Osteocyte (in vitro differentiated cells): Measurements from ENCODE around the gene C1QTNF9. TPM values are rescaled to one million over a fixed set of nuclear protein-coding genes. Genes with fewer than 3 reads are reported as not detected.

Experiments used
- DNase-seq: peaks from one replicate; pipeline ENCODE4 v3.0.0; 2021; ENCODE audit warnings: mixed read lengths; ENCODE audit not compliant: unreplicated experiment; ENCODE audit errors: extremely low spot score
- H3K27ac Mint-ChIP-seq: one replicate; pipeline ENCODE4 v1.8.0; 2021; ENCODE audit warnings: mild to moderate bottlenecking, mixed read lengths; ENCODE audit not compliant: unreplicated experiment
- H3K27me3 Mint-ChIP-seq: one replicate; pipeline ENCODE4 v1.8.0; 2021; ENCODE audit warnings: mixed read lengths; ENCODE audit not compliant: unreplicated experiment
- H3K36me3 Mint-ChIP-seq: one replicate; pipeline ENCODE4 v1.8.0; 2021; ENCODE audit warnings: mixed read lengths; ENCODE audit not compliant: unreplicated experiment
- H3K4me1 Mint-ChIP-seq: one replicate; pipeline ENCODE4 v1.8.0; 2021; ENCODE audit warnings: mixed read lengths; ENCODE audit not compliant: unreplicated experiment
- H3K4me3 Mint-ChIP-seq: one replicate; pipeline ENCODE4 v1.8.0; 2021; ENCODE audit warnings: mild to moderate bottlenecking, moderate library complexity, mixed read lengths; ENCODE audit not compliant: unreplicated experiment
- H3K9me3 Mint-ChIP-seq: one replicate; pipeline ENCODE4 v1.8.0; 2021; ENCODE audit warnings: mixed read lengths; ENCODE audit not compliant: unreplicated experiment
- CTCF ChIP-seq: fragments of 200-600 bp; sonication (generic); IDR thresholded peaks from 2 replicates; pipeline ENCODE4 v1.5.0; 2021; ENCODE audit warnings: antibody characterized with exemption, mild to moderate bottlenecking, moderate library complexity
- total RNA-seq: library from RNA; stranded (reverse); gene quantifications from 2 replicates; pipeline ENCODE4 v1.2.1, GENCODE V29; 2021

C1QTNF9 gene
- total RNA-seq, 1 donor from 2014 or later = not detected

GRCh38 chr13:24271601-24272451, 37.6 kb upstream of the C1QTNF9 start:
- Mint-ChIP-seq H3K4me3 (peak overlapping the region; percentile 71), H3K36me3 (no peaks in the 10 kb centered on the region), H3K27me3 (no peaks in the 10 kb centered on the region), H3K9me3 (no peaks in the 10 kb centered on the region), H3K4me1 (peaks cover 36% of the 10 kb centered on the region), H3K27ac (peak overlapping the region; percentile 93)
- DNase-seq = no peak
- no peak for TF ChIP-seq CTCF

- peak overlapping the region; percentile 93 for H3K27ac Mint-ChIP-seq
- H3K9me3 Mint-ChIP-seq = no peaks in the 10 kb centered on the region
- no peak for DNase-seq
- no peak for TF ChIP-seq CTCF
- H3K27me3 Mint-ChIP-seq = no peaks in the 10 kb centered on the region
- H3K36me3 Mint-ChIP-seq = no peaks in the 10 kb centered on the region
- peak overlapping the region; percentile 71 for H3K4me3 Mint-ChIP-seq
- H3K4me1 Mint-ChIP-seq = peaks cover 36% of the 10 kb centered on the region
Observed at GRCh38 chr13:24272452-24273161, 36.8 kb upstream of the C1QTNF9 start.

GRCh38 chr13:24273926-24274325, 35.5 kb upstream of the C1QTNF9 start:
- DNase-seq = peak; percentile 30
- Mint-ChIP-seq H3K27ac (no peak overlapping the region), H3K36me3 (no peaks in the 10 kb centered on the region), H3K27me3 (no peaks in the 10 kb centered on the region), H3K9me3 (no peaks in the 10 kb centered on the region), H3K4me3 (no peak overlapping the region), H3K4me1 (peaks cover 36% of the 10 kb centered on the region)
- TF ChIP-seq CTCF = no peak

- no peak overlapping the region for H3K27ac Mint-ChIP-seq
- no peak overlapping the region for H3K4me3 Mint-ChIP-seq
- no peaks in the 10 kb centered on the region for H3K9me3 Mint-ChIP-seq
- H3K27me3 Mint-ChIP-seq = no peaks in the 10 kb centered on the region
- peak; percentile 48 for DNase-seq
- no peak for TF ChIP-seq CTCF
- H3K36me3 Mint-ChIP-seq = no peaks in the 10 kb centered on the region
- peaks cover 36% of the 10 kb centered on the region for H3K4me1 Mint-ChIP-seq
Observed at GRCh38 chr13:24274452-24275021, 34.8 kb upstream of the C1QTNF9 start.

- H3K36me3 Mint-ChIP-seq = no peaks in the 10 kb centered on the region
- H3K27ac Mint-ChIP-seq = no peak overlapping the region
- no peak for DNase-seq
- H3K9me3 Mint-ChIP-seq = no peaks in the 10 kb centered on the region
- peaks cover 33% of the 10 kb centered on the region for H3K4me1 Mint-ChIP-seq
- no peak overlapping the region for H3K4me3 Mint-ChIP-seq
- no peak for TF ChIP-seq CTCF
- H3K27me3 Mint-ChIP-seq = no peaks in the 10 kb centered on the region
Observed at GRCh38 chr13:24275041-24275440, 34.3 kb upstream of the C1QTNF9 start.
